Mucosa of descending colon (tissue), 3 donors: ENCODE measurements around the gene SCAF4. TPM values are rescaled to one million over a fixed set of nuclear protein-coding genes. Genes with fewer than 3 reads are reported as not detected.

Experiments
- ATAC-seq: fragments of 200-7000 bp; cut with Tn5 transposase; one replicate; pipeline ENCODE4 v1.9.1; 2020; ENCODE audit warnings: mild to moderate bottlenecking, moderate library complexity
- DNase-seq, 3 donors: peaks; one replicate each; pipeline ENCODE4 v3.0.0-alpha.2; 2020
- H3K36me3 ChIP-seq: fragments of 200-600 bp; one replicate; pipeline ENCODE4 v1.8.0; 2021; ENCODE audit warnings: low read depth, mild to moderate bottlenecking
- H3K4me1 ChIP-seq: fragments of 200-600 bp; one replicate; pipeline ENCODE4 v1.8.0; 2021; ENCODE audit warnings: low read depth, mild to moderate bottlenecking
- H3K4me3 ChIP-seq: fragments of 200-600 bp; one replicate; pipeline ENCODE4 v1.8.0; 2021; ENCODE audit warnings: mild to moderate bottlenecking
- H3K9me3 ChIP-seq: fragments of 200-600 bp; one replicate; pipeline ENCODE4 v1.8.0; 2021; ENCODE audit warnings: mild to moderate bottlenecking
- intact Hi-C, 2 donors: fragments of 100-400 bp; cut with DNase I in 1 of 2; cut with micrococcal nuclease in 1 of 2; formaldehyde crosslinking; loops; one replicate each; pipeline versions ENCODE4 v1.11.0 to v1.11.1; 2022; cut with DNase I, micrococcal nuclease
- total RNA-seq, 3 donors: library from RNA; stranded (reverse); fragmentation: NEBNext Ultra II Directional in 2 of 3; extraction: Animal tissue kit (Norgen Biotek cat#: 25700) in 2 of 3; gene quantifications; one replicate each; pipeline versions ENCODE4 v1.2.1 to v1.2.4, GENCODE V29; 2021 to 2023
- TF ChIP-seq, protein P1 (sequence below): fragments of 200-600 bp; IDR thresholded peaks from one replicate; pipeline ENCODE4 v1.8.0; 2022; ENCODE audit warnings: antibody characterized with exemption, mild to moderate bottlenecking
- donor health status: DM: no; HTN: no; CAD: no; lungs with moderate emphysema.
- donor health status: DM: no; HTN: no; CAD: no.
- donor health status: DM: no; HTN: yes; CAD: no.

The SCAF4 gene
- total RNA-seq, 3 donors from 2014 or later: 35.7 to 39.7 (median 38.4) TPM

DNA sequence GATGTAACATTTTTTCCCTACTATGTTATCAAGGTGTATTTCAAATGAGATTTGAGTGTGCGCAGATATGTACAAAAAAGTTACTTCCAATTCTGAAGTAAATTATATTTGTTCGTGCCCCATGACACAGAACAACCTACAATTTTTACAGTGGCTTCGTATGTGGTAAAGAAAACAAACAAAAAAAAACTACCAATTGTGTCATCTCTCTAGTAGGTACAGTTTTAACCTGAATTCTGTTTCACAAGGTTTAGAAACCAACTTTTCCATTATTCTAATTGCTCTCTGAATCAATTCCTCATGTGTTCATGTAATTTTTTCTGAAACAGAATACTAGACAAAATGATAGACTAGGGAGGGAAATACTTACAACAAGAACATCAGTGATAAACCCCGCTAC, 7.4 kb downstream of the SCAF4 start:
- Histone ChIP-seq H3K9me3 (no peaks in the 10 kb centered on the region), H3K4me1 (peaks cover 9% of the 10 kb centered on the region), H3K4me3 (no peak overlapping the region), H3K36me3 (no peaks in the 10 kb centered on the region)
- ATAC-seq (no peak), DNase-seq (no peak)
- intact Hi-C loops: loop anchor here in 1 of 2 donors (10.0 kb wide), 1 partner anchor 60 kb away; no protein-coding TSS in a partner anchor
- TF ChIP-seq, protein P1, sequence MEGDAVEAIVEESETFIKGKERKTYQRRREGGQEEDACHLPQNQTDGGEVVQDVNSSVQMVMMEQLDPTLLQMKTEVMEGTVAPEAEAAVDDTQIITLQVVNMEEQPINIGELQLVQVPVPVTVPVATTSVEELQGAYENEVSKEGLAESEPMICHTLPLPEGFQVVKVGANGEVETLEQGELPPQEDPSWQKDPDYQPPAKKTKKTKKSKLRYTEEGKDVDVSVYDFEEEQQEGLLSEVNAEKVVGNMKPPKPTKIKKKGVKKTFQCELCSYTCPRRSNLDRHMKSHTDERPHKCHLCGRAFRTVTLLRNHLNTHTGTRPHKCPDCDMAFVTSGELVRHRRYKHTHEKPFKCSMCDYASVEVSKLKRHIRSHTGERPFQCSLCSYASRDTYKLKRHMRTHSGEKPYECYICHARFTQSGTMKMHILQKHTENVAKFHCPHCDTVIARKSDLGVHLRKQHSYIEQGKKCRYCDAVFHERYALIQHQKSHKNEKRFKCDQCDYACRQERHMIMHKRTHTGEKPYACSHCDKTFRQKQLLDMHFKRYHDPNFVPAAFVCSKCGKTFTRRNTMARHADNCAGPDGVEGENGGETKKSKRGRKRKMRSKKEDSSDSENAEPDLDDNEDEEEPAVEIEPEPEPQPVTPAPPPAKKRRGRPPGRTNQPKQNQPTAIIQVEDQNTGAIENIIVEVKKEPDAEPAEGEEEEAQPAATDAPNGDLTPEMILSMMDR: no peak

DNA sequence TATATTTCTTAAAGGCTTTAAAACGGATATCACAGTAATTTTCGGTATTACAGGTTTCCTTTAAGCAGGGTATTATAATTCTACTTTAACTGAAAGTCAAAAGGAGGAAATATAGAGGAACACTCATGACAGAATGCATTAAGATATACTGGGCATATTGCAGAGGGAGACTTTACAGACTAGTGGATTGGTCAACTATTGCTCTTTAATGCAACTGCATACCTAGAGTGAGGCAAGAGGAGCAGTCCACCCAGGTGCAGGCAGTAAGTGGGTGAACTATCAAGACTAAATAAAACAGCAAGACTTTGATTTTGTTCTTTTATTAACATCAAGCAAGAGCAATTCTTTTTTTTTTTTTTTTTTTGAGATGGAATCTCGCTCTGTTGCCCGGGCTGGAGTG, 10.5 kb downstream of the SCAF4 start:
- intact Hi-C loops: loop anchor here in 1 of 2 donors (10.0 kb wide), 1 partner anchor 57 kb away; no protein-coding TSS in a partner anchor
- Histone ChIP-seq H3K4me1 (peaks cover 4% of the 10 kb centered on the region), H3K9me3 (no peaks in the 10 kb centered on the region), H3K4me3 (no peak overlapping the region), H3K36me3 (no peaks in the 10 kb centered on the region)
- no peak for ATAC-seq
- TF ChIP-seq, protein P1: no peak
- DNase-seq: no peak

DNA sequence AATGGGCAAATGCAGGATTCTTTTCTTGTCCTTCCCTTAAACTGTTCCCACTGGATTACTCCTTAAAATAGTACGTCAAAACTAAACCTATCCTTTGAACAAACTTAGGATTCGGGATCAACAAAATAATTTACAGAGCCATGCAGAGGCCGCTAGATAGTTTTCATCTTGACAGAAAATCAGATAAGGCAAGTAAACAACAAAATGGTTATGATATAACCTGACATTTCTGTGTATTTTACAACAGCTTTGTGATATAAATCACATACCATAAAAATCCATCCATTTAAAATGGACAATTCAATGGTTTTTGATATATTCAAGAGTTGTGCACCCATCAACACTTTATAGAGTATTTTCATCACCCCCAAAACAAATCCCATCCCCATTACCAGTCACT, 11.2 kb downstream of the SCAF4 start:
- intact Hi-C loops: loop anchor here in 1 of 2 donors (10.0 kb wide), 1 partner anchor 56 kb away; no protein-coding TSS in a partner anchor
- Histone ChIP-seq H3K36me3 (no peaks in the 10 kb centered on the region), H3K9me3 (no peaks in the 10 kb centered on the region), H3K4me3 (no peak overlapping the region), H3K4me1 (peaks cover 4% of the 10 kb centered on the region)
- TF ChIP-seq, protein P1: no peak
- no peak for ATAC-seq
- DNase-seq: no peak

DNA sequence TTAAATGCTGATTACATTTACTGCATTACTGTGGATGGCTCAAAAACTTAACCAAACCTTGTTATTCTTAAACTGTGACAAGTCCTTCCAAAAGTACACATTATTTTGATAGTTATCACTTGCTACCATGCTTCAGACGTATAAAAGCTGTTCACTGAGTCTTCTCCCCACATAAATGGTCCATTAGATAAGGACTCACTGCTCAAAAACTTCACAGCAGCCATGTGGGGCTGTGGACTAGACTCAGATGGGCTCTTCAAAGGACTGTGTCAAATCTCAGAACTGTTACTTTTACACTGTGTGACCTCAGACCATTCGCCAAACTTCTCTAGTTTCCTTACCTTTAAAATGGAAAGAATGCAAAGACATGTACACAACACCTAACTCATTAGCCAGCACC, 11.6 kb downstream of the SCAF4 start:
- intact Hi-C loops: loop anchor here in 1 of 2 donors (10.0 kb wide), 1 partner anchor 56 kb away; no protein-coding TSS in a partner anchor
- peaks cover 4% of the 10 kb centered on the region for H3K4me1 ChIP-seq
- no peak for ATAC-seq

DNA sequence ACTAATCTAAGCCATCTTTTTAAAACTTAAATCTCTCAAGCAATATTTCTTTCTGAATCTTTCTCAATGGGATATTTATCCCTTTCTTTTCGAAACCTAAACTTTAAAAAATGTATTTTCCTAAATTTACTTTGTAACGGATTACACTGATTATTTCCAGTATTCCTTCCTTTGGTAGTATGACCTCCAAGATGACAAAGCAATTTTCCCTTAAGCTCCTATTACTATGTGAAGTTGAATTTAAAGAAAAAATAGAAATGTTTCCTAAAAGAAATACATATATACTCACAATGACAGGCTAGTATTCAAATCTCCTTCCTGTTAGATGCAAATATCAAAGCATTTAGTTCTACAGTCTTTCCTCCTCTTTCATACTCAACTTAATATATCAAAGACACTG, 15.8 kb downstream of the SCAF4 start:
- Histone ChIP-seq H3K4me1 (no peaks in the 10 kb centered on the region), H3K36me3 (no peaks in the 10 kb centered on the region), H3K4me3 (no peak overlapping the region), H3K9me3 (no peaks in the 10 kb centered on the region)
- DNase-seq (no peak), ATAC-seq (no peak)
- TF ChIP-seq, protein P1: no peak
- intact Hi-C loops: no loop called here

More for the DNA sequence above, 11.6 kb downstream of the SCAF4 start:
- no peak for DNase-seq
- TF ChIP-seq, protein P1: no peak
- H3K36me3 ChIP-seq: no peaks in the 10 kb centered on the region
- H3K4me3 ChIP-seq: no peak overlapping the region
- H3K9me3 ChIP-seq: no peaks in the 10 kb centered on the region
